Medulla oblongata (tissue), 1 donor: Measurements from ENCODE around the gene PSMD3.

Source experiments
- DNase-seq: peaks from one replicate; pipeline ENCODE4 v3.0.0-alpha.2; 2015; ENCODE audit errors: extremely low spot score

The PSMD3 gene

GRCh38 chr17:40022497-40022896, 41.9 kb downstream of the PSMD3 start:
- DNase-seq = no peak

GRCh38 chr17:40022961-40023541, 42.4 kb downstream of the PSMD3 start:
- DNase-seq = no peak

GRCh38 chr17:40023590-40024292, 43.1 kb downstream of the PSMD3 start:
- DNase-seq = no peak

GRCh38 chr17:40024901-40025300, 44.3 kb downstream of the PSMD3 start:
- no peak for DNase-seq

- no peak for DNase-seq
These were observed 45.0 kb downstream of the PSMD3 start for GRCh38 chr17:40025559-40025958.

GRCh38 chr17:40025991-40026815, 45.6 kb downstream of the PSMD3 start:
- no peak for DNase-seq

GRCh38 chr17:40026816-40027613, 46.4 kb downstream of the PSMD3 start:
- peak; percentile 84 for DNase-seq

GRCh38 chr17:40027614-40028012, 47.0 kb downstream of the PSMD3 start:
- DNase-seq = no peak

- DNase-seq = no peak
These were observed 48.0 kb downstream of the PSMD3 start for GRCh38 chr17:40028595-40028994.

GRCh38 chr17:40031706-40032105, 51.1 kb downstream of the PSMD3 start:
- no peak for DNase-seq

GRCh38 chr17:40032322-40033320, 52.0 kb downstream of the PSMD3 start:
- DNase-seq = no peak

- DNase-seq = no peak
These were observed 52.7 kb downstream of the PSMD3 start for GRCh38 chr17:40033339-40033738.

- DNase-seq = no peak
These were observed 54.0 kb downstream of the PSMD3 start for GRCh38 chr17:40034426-40035161.

GRCh38 chr17:40035162-40035559, 54.6 kb downstream of the PSMD3 start:
- no peak for DNase-seq

GRCh38 chr17:40038882-40039513, 58.4 kb downstream of the PSMD3 start:
- DNase-seq = peak; percentile 58

- no peak for DNase-seq
These were observed 60.6 kb downstream of the PSMD3 start for GRCh38 chr17:40041196-40041595.
